Fibroblast of pulmonary artery (primary cell): ENCODE data around the gene KSR2.

Source experiments
- DNase-seq: peaks from one replicate; pipeline ENCODE4 v3.0.0-alpha.2; 2010; ENCODE audit warnings: low read depth
- H3K4me3 ChIP-seq: replicated peaks from 2 replicates; pipeline ENCODE4 v1.5.1; 2011; ENCODE audit warnings: low read depth, mild to moderate bottlenecking, control low read depth, low read length, moderate library complexity
- CTCF ChIP-seq: IDR thresholded peaks from 2 replicates; pipeline ENCODE4 v1.5.1; 2011; ENCODE audit warnings: mild to moderate bottlenecking, control low read depth, low read length, inconsistent platforms; ENCODE audit errors: missing control alignments

KSR2 gene

GRCh38 chr12:117467588-117467987 lies 501.2 kb downstream of the KSR2 start:
- no peak for TF ChIP-seq CTCF
- H3K4me3 ChIP-seq, result no peak overlapping the region
- no peak for DNase-seq

GRCh38 chr12:117466677-117467362 lies 502.0 kb downstream of the KSR2 start:
- no peak for TF ChIP-seq CTCF
- DNase-seq, result no peak
- no peak overlapping the region for H3K4me3 ChIP-seq

- H3K4me3 ChIP-seq, result no peak overlapping the region
- DNase-seq, result no peak
- TF ChIP-seq CTCF, result no peak
Observed at GRCh38 chr12:117461732-117462131, 507.1 kb downstream of the KSR2 start.

- no peak for TF ChIP-seq CTCF
- DNase-seq, result no peak
Observed at GRCh38 chr12:117459229-117459628, 509.6 kb downstream of the KSR2 start.

GRCh38 chr12:117457189-117457588 lies 511.6 kb downstream of the KSR2 start:
- no peak for TF ChIP-seq CTCF
- no peak overlapping the region for H3K4me3 ChIP-seq
- no peak for DNase-seq

More at GRCh38 chr12:117459229-117459628, 509.6 kb downstream of the KSR2 start:
- H3K4me3 ChIP-seq, result no peak overlapping the region

- TF ChIP-seq CTCF, result no peak
- DNase-seq, result no peak
- H3K4me3 ChIP-seq, result no peak overlapping the region
Observed at GRCh38 chr12:117456076-117456475, 512.7 kb downstream of the KSR2 start.

- H3K4me3 ChIP-seq, result no peak overlapping the region
- no peak for TF ChIP-seq CTCF
- DNase-seq, result no peak
Observed at GRCh38 chr12:117453961-117454360, 514.8 kb downstream of the KSR2 start.
